Measurements from ENCODE around the gene OPRD1.

- TF ChIP-seq, protein P1, sequence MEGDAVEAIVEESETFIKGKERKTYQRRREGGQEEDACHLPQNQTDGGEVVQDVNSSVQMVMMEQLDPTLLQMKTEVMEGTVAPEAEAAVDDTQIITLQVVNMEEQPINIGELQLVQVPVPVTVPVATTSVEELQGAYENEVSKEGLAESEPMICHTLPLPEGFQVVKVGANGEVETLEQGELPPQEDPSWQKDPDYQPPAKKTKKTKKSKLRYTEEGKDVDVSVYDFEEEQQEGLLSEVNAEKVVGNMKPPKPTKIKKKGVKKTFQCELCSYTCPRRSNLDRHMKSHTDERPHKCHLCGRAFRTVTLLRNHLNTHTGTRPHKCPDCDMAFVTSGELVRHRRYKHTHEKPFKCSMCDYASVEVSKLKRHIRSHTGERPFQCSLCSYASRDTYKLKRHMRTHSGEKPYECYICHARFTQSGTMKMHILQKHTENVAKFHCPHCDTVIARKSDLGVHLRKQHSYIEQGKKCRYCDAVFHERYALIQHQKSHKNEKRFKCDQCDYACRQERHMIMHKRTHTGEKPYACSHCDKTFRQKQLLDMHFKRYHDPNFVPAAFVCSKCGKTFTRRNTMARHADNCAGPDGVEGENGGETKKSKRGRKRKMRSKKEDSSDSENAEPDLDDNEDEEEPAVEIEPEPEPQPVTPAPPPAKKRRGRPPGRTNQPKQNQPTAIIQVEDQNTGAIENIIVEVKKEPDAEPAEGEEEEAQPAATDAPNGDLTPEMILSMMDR (conservative IDR thresholded peaks at IDR 0.05; ENCODE audit: low read depth, low read length), result no peak
- TF ChIP-seq USF2 (IDR thresholded peaks at IDR 0.05; ENCODE audit: low read depth, low read length) (no peak), MAZ (IDR thresholded peaks at IDR 0.05; ENCODE audit: borderline replicate concordance, low read depth, low read length) (no peak), BHLHE40 (IDR thresholded peaks at IDR 0.05; ENCODE audit: low read depth, low read length) (no peak), RCOR1 (IDR thresholded peaks at IDR 0.05; ENCODE audit: insufficient replicate concordance, low read length) (no peak), POLR2A (IDR thresholded peaks at IDR 0.05; ENCODE audit: low read depth, low read length) (no peak), SMC3 (IDR thresholded peaks at IDR 0.05; ENCODE audit: low read depth, low read length) (no peak)
Measured at GRCh38 chr1:28789412-28789811, 22.6 kb upstream of the OPRD1 start.
